Regular cardiac myocyte (primary cell): Measurements from ENCODE around the gene QSOX2. TPM values are rescaled to one million over a fixed set of nuclear protein-coding genes. Genes with fewer than 3 reads are reported as not detected.

Experiments used
- total RNA-seq: library from RNA; depleted of rRNA; stranded (reverse); fragments of >200 nt; gene quantifications from 2 replicates; pipeline ENCODE4 v1.2.3, GENCODE V29; 2014

Gene QSOX2, protein sequence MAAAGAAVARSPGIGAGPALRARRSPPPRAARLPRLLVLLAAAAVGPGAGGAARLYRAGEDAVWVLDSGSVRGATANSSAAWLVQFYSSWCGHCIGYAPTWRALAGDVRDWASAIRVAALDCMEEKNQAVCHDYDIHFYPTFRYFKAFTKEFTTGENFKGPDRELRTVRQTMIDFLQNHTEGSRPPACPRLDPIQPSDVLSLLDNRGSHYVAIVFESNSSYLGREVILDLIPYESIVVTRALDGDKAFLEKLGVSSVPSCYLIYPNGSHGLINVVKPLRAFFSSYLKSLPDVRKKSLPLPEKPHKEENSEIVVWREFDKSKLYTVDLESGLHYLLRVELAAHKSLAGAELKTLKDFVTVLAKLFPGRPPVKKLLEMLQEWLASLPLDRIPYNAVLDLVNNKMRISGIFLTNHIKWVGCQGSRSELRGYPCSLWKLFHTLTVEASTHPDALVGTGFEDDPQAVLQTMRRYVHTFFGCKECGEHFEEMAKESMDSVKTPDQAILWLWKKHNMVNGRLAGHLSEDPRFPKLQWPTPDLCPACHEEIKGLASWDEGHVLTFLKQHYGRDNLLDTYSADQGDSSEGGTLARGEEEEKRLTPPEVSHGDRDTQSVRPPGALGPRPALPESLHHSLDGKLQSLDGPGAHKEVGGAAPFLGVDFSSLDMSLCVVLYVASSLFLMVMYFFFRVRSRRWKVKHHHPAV
- total RNA-seq = 11.0 and 19.2 TPM in 2 replicates

DNA sequence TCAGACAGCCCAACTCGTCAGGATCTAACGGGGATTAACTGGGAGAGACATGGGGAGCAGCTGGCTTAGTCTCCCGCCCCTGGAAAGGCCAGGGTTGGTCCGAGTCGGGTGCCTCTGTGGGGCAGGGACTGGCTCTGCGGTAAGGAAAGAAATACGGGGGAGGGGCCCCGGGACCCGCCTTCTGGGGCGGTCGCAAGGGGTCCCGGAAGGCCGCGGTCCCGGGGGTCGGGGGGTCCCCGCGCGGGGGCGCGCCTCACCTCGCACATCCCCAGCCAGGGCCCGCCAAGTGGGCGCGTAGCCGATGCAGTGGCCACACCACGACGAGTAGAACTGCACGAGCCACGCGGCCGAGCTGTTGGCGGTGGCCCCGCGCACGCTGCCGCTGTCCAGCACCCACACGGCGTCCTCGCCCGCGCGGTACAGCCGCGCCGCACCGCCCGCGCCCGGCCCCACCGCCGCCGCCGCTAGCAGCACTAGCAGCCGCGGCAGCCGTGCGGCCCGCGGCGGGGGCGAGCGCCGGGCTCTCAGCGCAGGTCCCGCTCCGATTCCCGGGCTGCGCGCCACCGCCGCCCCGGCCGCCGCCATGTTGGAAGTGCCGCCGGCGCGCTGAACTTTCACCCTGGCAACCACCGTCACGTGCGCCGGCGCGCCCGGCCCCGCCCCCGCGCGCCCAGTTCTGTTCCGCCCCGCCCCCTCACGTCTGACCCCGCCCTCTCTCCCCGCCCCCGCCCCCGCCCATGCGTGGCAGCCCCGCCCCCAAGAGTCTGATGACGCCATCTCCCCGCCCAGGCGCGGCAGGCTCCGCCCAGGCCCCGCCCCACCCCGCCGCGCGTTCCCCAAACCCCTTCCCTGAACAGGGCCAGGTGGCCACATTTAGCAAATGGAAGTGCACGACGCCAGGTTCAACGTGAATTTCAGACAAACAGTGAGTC is at the start of gene QSOX2:
Gene QSOX2 (minus strand): TSS at position 594 of the 932 bp plus-strand sequence. CDS start 9 bp downstream, at position 585.

DNA sequence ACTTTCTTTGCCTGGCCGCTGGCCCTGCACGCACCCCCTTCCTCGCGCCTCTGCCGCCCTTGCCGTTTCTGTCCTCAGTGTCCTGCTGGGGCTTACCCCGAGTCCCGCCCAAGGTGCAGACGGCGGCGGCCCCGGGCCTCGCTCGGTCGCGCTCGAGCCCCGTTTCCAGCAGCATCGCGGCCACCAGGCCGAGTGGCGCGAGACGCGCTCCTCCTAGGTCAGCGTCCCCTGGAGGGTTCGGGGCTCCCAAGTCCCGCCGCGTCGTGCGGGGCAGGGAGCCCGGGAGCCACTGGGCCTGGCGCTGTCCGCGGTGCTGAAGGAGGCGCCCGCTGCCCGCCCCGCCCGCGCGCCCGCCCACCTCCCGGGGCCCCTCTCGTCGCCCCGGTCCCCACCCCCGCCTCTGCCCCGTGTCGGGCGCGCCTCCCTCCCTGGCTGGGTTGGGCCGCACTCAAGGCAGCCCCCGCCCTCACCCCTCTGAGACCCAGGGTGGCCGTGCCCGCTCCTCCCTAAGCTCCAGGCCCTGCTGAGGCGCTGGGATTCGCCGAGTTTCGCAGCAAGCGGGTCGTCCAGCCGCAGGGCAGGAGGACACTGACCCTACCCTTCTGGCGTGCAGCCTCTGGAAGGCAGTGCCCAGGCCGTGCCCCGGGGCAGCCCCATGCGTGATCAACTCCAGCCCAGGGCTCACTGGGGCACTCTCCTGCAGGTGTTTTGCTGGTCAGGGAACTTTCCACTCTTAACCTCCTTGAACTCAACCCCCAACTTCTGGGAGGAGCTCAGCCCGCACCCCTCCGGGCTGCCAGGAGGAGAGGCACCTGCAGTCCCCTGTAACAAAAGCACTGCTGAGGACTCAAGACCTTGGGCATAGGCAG is 40.5 kb downstream of the QSOX2 start, which contains the start of gene LHX3:
Gene LHX3 (minus strand): TSS at position 291 of the 869 bp plus-strand sequence. CDS start 116 bp downstream, at position 175.

Other genes starting within 250 kb of the QSOX2 start
- gene NACC2, start 150.5 kb downstream of the QSOX2 start, total RNA-seq = 16.1 and 28.2 TPM in 2 replicates
- 58.1 and 60.6 TPM in 2 replicates for gene TMEM250, start 126.9 kb downstream of the QSOX2 start, total RNA-seq
- under 0.01 TPM in 1 of 2 replicates, not detected in the other for gene LHX3, start 40.7 kb downstream of the QSOX2 start, total RNA-seq
- gene CCDC187, start 58.3 kb upstream of the QSOX2 start, total RNA-seq = under 0.01 TPM in 2 replicates
- gene GPSM1, start 81.7 kb upstream of the QSOX2 start, total RNA-seq = 31.6 and 40.1 TPM in 2 replicates
- gene DNLZ, start 117.9 kb upstream of the QSOX2 start, total RNA-seq = 7.6 and 21.3 TPM in 2 replicates
- 0.56 and 4.6 TPM in 2 replicates for gene CARD9, start 127.9 kb upstream of the QSOX2 start, total RNA-seq
- gene SNAPC4, start 154.4 kb upstream of the QSOX2 start, total RNA-seq = 5.6 and 8.8 TPM in 2 replicates
- gene ENTR1, start 164.8 kb upstream of the QSOX2 start, total RNA-seq = 28.2 and 57.9 TPM in 2 replicates
- gene PMPCA, start 164.8 kb upstream of the QSOX2 start, total RNA-seq = 36.6 and 67.9 TPM in 2 replicates
- gene INPP5E, start 194.0 kb upstream of the QSOX2 start, total RNA-seq = 4.8 and 5.9 TPM in 2 replicates
- gene SEC16A, start 237.2 kb upstream of the QSOX2 start, total RNA-seq = 17.8 and 22.8 TPM in 2 replicates